Panc1 (cell line): ENCODE data around the gene DGKG. TPM values are rescaled to one million over a fixed set of nuclear protein-coding genes. Genes with fewer than 3 reads are reported as not detected.

Experiments
- ATAC-seq: fragments of 200-7000 bp; cut with Tn5 transposase; 2 replicates; pipeline ENCODE4 v1.9.1; 2020; ENCODE audit warnings: mild to moderate bottlenecking, moderate library complexity
- BruUV-seq: library from RNA; stranded (reverse); fragments of 400-500 nt; replicated peaks from 2 replicates; lab custom pipeline; 2021; lab: Mats Ljungman, UMichigan
- CTCF ChIA-PET: fragments of 300-600 bp; sonication (Branson Sonifier 250); formaldehyde crosslinking; loops from one replicate; lab custom pipeline; 2022; ENCODE audit warnings: antibody characterized with exemption; lab: Charles Lee
- POLR2A ChIA-PET: fragments of 300-600 bp; sonication (Branson Sonifier 250); formaldehyde crosslinking; loops from one replicate; lab custom pipeline; 2022; ENCODE audit warnings: antibody characterized with exemption; lab: Charles Lee
- DNase-seq: peaks from one replicate; pipeline ENCODE4 v3.0.0-alpha.2; 2010; ENCODE audit warnings: low read depth, low spot score
- H3K27ac ChIP-seq: 2 replicates; pipeline ENCODE4 v1.5.1; 2011; ENCODE audit warnings: mild to moderate bottlenecking, low read length, inconsistent platforms
- H3K27me3 ChIP-seq: fragments of 200-500 bp; sonication (Bioruptor generic); 2 replicates; pipeline ENCODE4 v1.6.0; 2014; ENCODE audit warnings: low read length, inconsistent platforms; ENCODE audit not compliant: control insufficient read depth, insufficient read depth
- H3K36me3 ChIP-seq: fragments of 200-500 bp; sonication (Bioruptor generic); 2 replicates; pipeline ENCODE4 v1.5.1; 2014; ENCODE audit warnings: inconsistent platforms, mild to moderate bottlenecking, low read length, moderate library complexity; ENCODE audit not compliant: control insufficient read depth, insufficient read depth
- H3K4me1 ChIP-seq: 2 replicates; pipeline ENCODE4 v1.5.1; 2011; ENCODE audit warnings: inconsistent platforms, mild to moderate bottlenecking, low read length, moderate library complexity; ENCODE audit not compliant: control insufficient read depth, insufficient read depth
- H3K4me3 ChIP-seq, 2 experiments: 2 replicates each; pipeline ENCODE4 v1.5.1; 2011 to 2012; ENCODE audit warnings: low read depth in 2 of 2, low read length in 2 of 2, mild to moderate bottlenecking in 2 of 2, inconsistent platforms in 1 of 2, moderate library complexity in 1 of 2
- H3K9me3 ChIP-seq: fragments of 200-500 bp; sonication (Bioruptor generic); 2 replicates; pipeline ENCODE4 v1.5.1; 2014; ENCODE audit warnings: low read depth, mild to moderate bottlenecking, inconsistent platforms, low read length, moderate library complexity; ENCODE audit not compliant: control insufficient read depth, insufficient read depth
- POLR2AphosphoS5 ChIP-seq: IDR thresholded peaks from 2 replicates; pipeline ENCODE4 v1.6.1; 2012; ENCODE audit warnings: mild to moderate bottlenecking, low read depth, low read length, moderate library complexity
- REST ChIP-seq, 2 experiments: IDR thresholded peaks; 2 replicates each; pipeline ENCODE4 v1.6.1; 2011 to 2012; ENCODE audit warnings: low read depth in 2 of 2, control low read depth in 1 of 2, low read length in 1 of 2, mild to moderate bottlenecking in 1 of 2, moderate library complexity in 1 of 2; ENCODE audit not compliant: insufficient read depth in 1 of 2
- SIN3A ChIP-seq: IDR thresholded peaks from 2 replicates; pipeline ENCODE4 v1.6.1; 2012; ENCODE audit warnings: low read depth, mild to moderate bottlenecking, low read length, moderate library complexity, borderline replicate concordance; ENCODE audit not compliant: insufficient read depth
- in situ Hi-C: cut with HindIII; loops from 2 replicates; pipeline ENCODE4 v1.10.0; 2016; ENCODE audit warnings: low sequenced_read_pairs, low pct_unique_long_range_greater_than_20kb
- intact Hi-C: fragments of 100-400 bp; cut with micrococcal nuclease; formaldehyde crosslinking; loops from one replicate; pipeline ENCODE4 v1.10.0; 2022; ENCODE audit not compliant: unreplicated experiment
- total RNA-seq: library from RNA; stranded (reverse); gene quantifications from one replicate; pipeline ENCODE4 v1.2.1, GENCODE V29; 2021; ENCODE audit not compliant: unreplicated experiment
- TF ChIP-seq, protein P1 (sequence below): fragments of 450-650 bp; IDR thresholded peaks from 2 replicates; pipeline ENCODE4 v1.5.1; 2017; ENCODE audit warnings: mild to moderate bottlenecking

Gene DGKG
- total RNA-seq, 1 experiment from 2014 or later = 0.46 TPM

DNA sequence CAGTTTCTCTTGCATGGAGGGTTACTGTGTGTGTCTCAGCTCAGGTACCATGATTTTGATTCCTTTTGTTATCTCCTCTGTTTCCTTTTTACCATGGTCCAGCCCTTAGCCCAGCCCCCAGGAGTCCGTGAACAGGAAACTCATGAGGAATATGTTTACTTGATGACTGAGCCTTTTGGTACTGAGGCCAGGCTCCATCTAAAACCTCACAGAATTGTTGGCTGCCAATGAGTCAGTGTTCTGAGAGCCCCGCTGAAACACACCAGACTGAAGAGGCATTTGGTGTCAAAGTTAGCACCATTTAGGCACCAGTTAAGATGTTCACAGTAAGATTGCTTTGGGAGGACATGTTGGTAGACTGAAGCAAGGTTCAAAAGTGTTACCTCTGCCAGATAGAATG, 80.9 kb downstream of the DGKG start:
- H3K4me1 ChIP-seq = no peaks in the 10 kb centered on the region
- BruUV-seq = no TSS peak
- no peaks in the 10 kb centered on the region for H3K36me3 ChIP-seq
- H3K9me3 ChIP-seq = no peaks in the 10 kb centered on the region
- ATAC-seq = no peak
- in situ Hi-C loops = no loop called here
- ChIA-PET POLR2A (no interaction called here), CTCF (no interaction called here)
- no peak for DNase-seq
- H3K27me3 ChIP-seq = peaks cover 20% of the 10 kb centered on the region; the same call in 1 of the 2 replicates
- no peak overlapping the region for H3K27ac ChIP-seq
- no peak overlapping the region for H3K4me3 ChIP-seq
- TF ChIP-seq POLR2AphosphoS5 = no peak
- TF ChIP-seq REST (IDR thresholded peaks at IDR 0.05; ENCODE audit: insufficient read depth in 1 of 2, low read depth in 2 of 2, low read length in 1 of 2) = no peak
- TF ChIP-seq SIN3A = no peak
- TF ChIP-seq, protein P1, sequence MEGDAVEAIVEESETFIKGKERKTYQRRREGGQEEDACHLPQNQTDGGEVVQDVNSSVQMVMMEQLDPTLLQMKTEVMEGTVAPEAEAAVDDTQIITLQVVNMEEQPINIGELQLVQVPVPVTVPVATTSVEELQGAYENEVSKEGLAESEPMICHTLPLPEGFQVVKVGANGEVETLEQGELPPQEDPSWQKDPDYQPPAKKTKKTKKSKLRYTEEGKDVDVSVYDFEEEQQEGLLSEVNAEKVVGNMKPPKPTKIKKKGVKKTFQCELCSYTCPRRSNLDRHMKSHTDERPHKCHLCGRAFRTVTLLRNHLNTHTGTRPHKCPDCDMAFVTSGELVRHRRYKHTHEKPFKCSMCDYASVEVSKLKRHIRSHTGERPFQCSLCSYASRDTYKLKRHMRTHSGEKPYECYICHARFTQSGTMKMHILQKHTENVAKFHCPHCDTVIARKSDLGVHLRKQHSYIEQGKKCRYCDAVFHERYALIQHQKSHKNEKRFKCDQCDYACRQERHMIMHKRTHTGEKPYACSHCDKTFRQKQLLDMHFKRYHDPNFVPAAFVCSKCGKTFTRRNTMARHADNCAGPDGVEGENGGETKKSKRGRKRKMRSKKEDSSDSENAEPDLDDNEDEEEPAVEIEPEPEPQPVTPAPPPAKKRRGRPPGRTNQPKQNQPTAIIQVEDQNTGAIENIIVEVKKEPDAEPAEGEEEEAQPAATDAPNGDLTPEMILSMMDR = no peak
- intact Hi-C loops = no loop called here

- Histone ChIP-seq H3K27ac (no peak overlapping the region), H3K4me1 (no peaks in the 10 kb centered on the region), H3K9me3 (no peaks in the 10 kb centered on the region), H3K27me3 (peaks cover 20% of the 10 kb centered on the region; the same call in 1 of the 2 replicates), H3K4me3 (no peak overlapping the region), H3K36me3 (no peaks in the 10 kb centered on the region)
- ChIA-PET CTCF (no interaction called here), POLR2A (no interaction called here)
- no peak for TF ChIP-seq POLR2AphosphoS5
- TF ChIP-seq, protein P1 = no peak
- DNase-seq (no peak), ATAC-seq (no peak)
- BruUV-seq = no TSS peak
- in situ Hi-C loops = no loop called here
- intact Hi-C loops = no loop called here
These were observed 81.3 kb downstream of the DGKG start for GRCh38 chr3:186280737-186281136.
